Measurements from ENCODE around the gene PRR14.
"Not testable (repeated sequence)": the region's sequence is repeated elsewhere in the genome, so short reads cannot be mapped to it uniquely, and the experiment has no call there.

PRR14 gene

GRCh38 chr16:30628628-30629540, 21.9 kb upstream of the PRR14 start:
- DNase-seq (ENCODE audit: low spot score), result peak; percentile 87

GRCh38 chr16:30632454-30632853, 18.3 kb upstream of the PRR14 start:
- DNase-seq (ENCODE audit: low spot score), result not testable (repeated sequence)

GRCh38 chr16:30633526-30633925, 17.2 kb upstream of the PRR14 start:
- DNase-seq (ENCODE audit: low spot score), result no peak

- no peak for DNase-seq (ENCODE audit: low spot score)
Observed at GRCh38 chr16:30636599-30636998, 14.2 kb upstream of the PRR14 start.

GRCh38 chr16:30637139-30637538, 13.6 kb upstream of the PRR14 start:
- not testable (repeated sequence) for DNase-seq (ENCODE audit: low spot score)

GRCh38 chr16:30637944-30638343, 12.8 kb upstream of the PRR14 start:
- DNase-seq (ENCODE audit: low spot score), result peak; percentile 74

- no peak for DNase-seq (ENCODE audit: low spot score)
Observed at GRCh38 chr16:30641378-30641982, 9.3 kb upstream of the PRR14 start.

GRCh38 chr16:30644334-30644830, 6.4 kb upstream of the PRR14 start:
- no peak for DNase-seq (ENCODE audit: low spot score)

GRCh38 chr16:30645727-30646126, 5.0 kb upstream of the PRR14 start:
- DNase-seq (ENCODE audit: low spot score), result no peak

GRCh38 chr16:30647274-30647571, 3.5 kb upstream of the PRR14 start:
- DNase-seq (ENCODE audit: low spot score), result no peak

- no peak for DNase-seq (ENCODE audit: low spot score)
Observed at GRCh38 chr16:30649725-30650368, 913 bp upstream of the PRR14 start.

GRCh38 chr16:30651124-30652004, 604 bp downstream of the PRR14 start:
- peak; percentile 66 for DNase-seq (ENCODE audit: low spot score)

- no peak for DNase-seq (ENCODE audit: low spot score)
Observed at GRCh38 chr16:30652005-30652296, 1.2 kb downstream of the PRR14 start.

GRCh38 chr16:30652718-30653117, 2.0 kb downstream of the PRR14 start:
- DNase-seq (ENCODE audit: low spot score), result no peak

GRCh38 chr16:30654856-30655255, 4.1 kb downstream of the PRR14 start:
- no peak for DNase-seq (ENCODE audit: low spot score)

- DNase-seq (ENCODE audit: low spot score), result no peak
Observed at GRCh38 chr16:30655815-30656347, 5.1 kb downstream of the PRR14 start.

GRCh38 chr16:30656388-30656787, 5.6 kb downstream of the PRR14 start:
- no peak for DNase-seq (ENCODE audit: low spot score)

GRCh38 chr16:30656974-30657865, 6.5 kb downstream of the PRR14 start:
- DNase-seq (ENCODE audit: low spot score), result no peak

- peak; percentile 100 for DNase-seq (ENCODE audit: low spot score)
Observed at GRCh38 chr16:30657866-30658730, 7.3 kb downstream of the PRR14 start, which contains the start of gene FBRS. FBRS (plus strand) TSS chr16:30658431; CDS start chr16:30659519, 1,088 bp downstream.

All from SK-N-DZ (cell line).